ENCODE data around the gene TOP1.

Gene TOP1

DNA sequence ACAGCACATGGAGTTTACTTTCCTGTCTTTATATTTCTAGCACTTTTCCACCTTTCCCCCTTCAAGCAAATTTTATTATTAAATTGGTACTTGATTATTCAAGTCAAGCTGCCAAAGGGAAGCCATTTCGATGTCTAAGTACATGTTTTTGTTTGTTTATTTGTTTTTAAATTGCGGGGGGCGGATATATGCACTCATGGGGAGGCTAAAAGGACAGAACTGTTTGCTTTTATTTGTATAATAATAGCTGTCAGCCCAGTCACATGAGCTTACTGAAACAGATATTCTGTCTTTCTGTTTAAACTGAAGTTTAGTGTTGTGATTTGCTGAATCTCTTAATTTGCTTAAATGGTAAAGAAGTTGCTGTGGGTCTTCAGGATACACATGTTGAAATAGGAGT, 59.2 kb downstream of the TOP1 start:
- TF ChIP-seq, protein P1, sequence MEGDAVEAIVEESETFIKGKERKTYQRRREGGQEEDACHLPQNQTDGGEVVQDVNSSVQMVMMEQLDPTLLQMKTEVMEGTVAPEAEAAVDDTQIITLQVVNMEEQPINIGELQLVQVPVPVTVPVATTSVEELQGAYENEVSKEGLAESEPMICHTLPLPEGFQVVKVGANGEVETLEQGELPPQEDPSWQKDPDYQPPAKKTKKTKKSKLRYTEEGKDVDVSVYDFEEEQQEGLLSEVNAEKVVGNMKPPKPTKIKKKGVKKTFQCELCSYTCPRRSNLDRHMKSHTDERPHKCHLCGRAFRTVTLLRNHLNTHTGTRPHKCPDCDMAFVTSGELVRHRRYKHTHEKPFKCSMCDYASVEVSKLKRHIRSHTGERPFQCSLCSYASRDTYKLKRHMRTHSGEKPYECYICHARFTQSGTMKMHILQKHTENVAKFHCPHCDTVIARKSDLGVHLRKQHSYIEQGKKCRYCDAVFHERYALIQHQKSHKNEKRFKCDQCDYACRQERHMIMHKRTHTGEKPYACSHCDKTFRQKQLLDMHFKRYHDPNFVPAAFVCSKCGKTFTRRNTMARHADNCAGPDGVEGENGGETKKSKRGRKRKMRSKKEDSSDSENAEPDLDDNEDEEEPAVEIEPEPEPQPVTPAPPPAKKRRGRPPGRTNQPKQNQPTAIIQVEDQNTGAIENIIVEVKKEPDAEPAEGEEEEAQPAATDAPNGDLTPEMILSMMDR (IDR thresholded peaks at IDR 0.05): no peak
- H3K4me1 ChIP-seq: no peaks in the 10 kb centered on the region
- no peak overlapping the region for H3K4me3 ChIP-seq
- no peaks in the 10 kb centered on the region for H3K27me3 ChIP-seq
- peaks cover 33 to 68% (median 44%) of the 10 kb centered on the region in 3 donors for H3K36me3 ChIP-seq
- intact Hi-C loops (cut with DNase I; ENCODE audit: low total_unique reads): no loop called here
- no peak overlapping the region for H3K27ac ChIP-seq
- no peak for DNase-seq
- no peaks in the 10 kb centered on the region for H3K9me3 ChIP-seq

DNA sequence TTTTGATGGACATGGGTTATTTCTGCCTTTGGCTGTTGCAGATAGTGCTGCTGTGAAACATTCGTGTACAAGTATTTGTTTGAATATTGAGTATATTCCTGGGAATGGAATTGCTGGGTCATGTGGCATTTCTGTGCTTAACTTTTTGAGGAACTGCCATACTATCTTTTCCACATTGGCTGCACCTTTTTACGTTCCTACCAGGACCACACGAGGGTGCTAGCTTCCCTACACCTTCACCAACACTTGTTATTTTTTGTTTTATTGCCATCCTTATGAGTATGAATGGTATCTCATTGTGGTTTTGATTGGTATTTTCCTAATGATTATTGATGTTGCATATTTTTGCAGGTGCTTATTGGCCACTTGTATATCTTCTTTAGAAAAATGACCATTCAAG, 60.9 kb downstream of the TOP1 start:
- Histone ChIP-seq H3K9me3 (no peaks in the 10 kb centered on the region), H3K36me3 (peaks cover 41 to 70% (median 46%) of the 10 kb centered on the region in 3 donors), H3K27ac (no peak overlapping the region), H3K4me3 (no peak overlapping the region), H3K4me1 (no peaks in the 10 kb centered on the region), H3K27me3 (no peaks in the 10 kb centered on the region)
- TF ChIP-seq, protein P1 (IDR thresholded peaks at IDR 0.05): no peak
- intact Hi-C loops (cut with DNase I; ENCODE audit: low total_unique reads): no loop called here
- DNase-seq: no peak

DNA sequence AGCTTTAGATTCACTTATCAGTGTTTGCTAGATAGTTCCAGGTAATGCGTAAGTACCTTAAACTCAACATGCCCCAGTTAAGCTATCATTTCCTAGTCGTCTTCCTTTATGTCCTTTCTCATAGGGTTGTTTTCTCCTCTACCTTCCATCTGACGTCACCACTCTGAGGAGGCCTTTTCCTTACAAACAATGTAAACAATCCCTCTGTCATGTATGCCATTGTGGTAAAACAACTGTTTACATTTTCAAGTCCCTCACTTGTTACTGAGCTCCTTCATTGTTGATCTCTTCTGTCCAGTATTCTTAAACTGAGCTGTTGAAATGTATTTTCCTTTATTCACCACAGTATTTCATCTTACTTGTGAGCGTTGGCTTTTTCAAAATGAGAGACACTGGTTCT, 63.3 kb downstream of the TOP1 start:
- no peaks in the 10 kb centered on the region for H3K27me3 ChIP-seq
- H3K4me3 ChIP-seq: no peak overlapping the region
- no peaks in the 10 kb centered on the region for H3K4me1 ChIP-seq
- no peaks in the 10 kb centered on the region for H3K9me3 ChIP-seq
- H3K27ac ChIP-seq: no peak overlapping the region
- TF ChIP-seq, protein P1 (IDR thresholded peaks at IDR 0.05): no peak
- H3K36me3 ChIP-seq: peaks cover 38 to 79% (median 40%) of the 10 kb centered on the region in 3 donors
- intact Hi-C loops (cut with DNase I; ENCODE audit: low total_unique reads): loop anchor here (10.0 kb wide), 1 partner anchor 127 kb away; no protein-coding TSS in a partner anchor
- no peak for DNase-seq

DNA sequence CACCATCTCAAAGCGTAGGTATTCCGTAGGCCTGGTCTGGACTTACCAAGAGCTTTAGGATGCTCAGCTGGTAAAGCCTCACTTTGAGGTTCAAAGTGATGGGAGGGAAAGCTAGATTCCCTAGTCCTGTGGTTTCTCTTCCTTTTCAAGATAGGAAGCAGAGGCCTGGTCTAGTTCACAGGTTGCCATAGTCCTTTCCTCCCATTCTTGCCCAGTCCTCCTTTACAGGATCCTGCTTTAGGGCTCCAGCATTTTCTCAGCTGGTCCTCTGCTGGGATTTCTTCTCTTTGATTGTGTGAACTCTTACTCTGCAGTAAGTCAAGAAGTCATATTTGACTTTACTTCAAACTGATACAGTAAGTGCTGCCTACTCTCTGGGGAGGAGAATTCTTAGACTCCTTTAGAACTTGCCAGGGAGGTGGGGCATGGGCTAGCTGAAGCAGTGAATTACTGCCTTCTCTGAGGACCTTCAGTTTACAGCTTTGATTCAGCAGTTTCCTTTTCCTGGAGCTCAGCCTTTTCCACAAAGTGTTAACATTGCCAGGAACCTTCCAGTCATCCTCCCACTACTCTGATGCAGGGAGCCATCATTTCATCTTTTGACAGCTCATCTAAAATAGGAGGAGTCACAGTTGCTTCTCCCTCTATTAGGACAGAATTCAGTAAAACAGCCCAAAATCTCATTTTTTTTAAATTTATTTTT, 65.9 kb downstream of the TOP1 start:
- TF ChIP-seq, protein P1 (IDR thresholded peaks at IDR 0.05): no peak
- Histone ChIP-seq H3K27ac (no peak overlapping the region), H3K36me3 (peaks cover 51 to 87% (median 56%) of the 10 kb centered on the region in 3 donors), H3K9me3 (no peaks in the 10 kb centered on the region), H3K4me1 (no peaks in the 10 kb centered on the region), H3K4me3 (no peak overlapping the region), H3K27me3 (no peaks in the 10 kb centered on the region)
- no peak for DNase-seq
- intact Hi-C loops (cut with DNase I; ENCODE audit: low total_unique reads): loop anchor here (2.0 to 10.0 kb wide), 2 partner anchors 104 to 130 kb away; no protein-coding TSS in a partner anchor

DNA sequence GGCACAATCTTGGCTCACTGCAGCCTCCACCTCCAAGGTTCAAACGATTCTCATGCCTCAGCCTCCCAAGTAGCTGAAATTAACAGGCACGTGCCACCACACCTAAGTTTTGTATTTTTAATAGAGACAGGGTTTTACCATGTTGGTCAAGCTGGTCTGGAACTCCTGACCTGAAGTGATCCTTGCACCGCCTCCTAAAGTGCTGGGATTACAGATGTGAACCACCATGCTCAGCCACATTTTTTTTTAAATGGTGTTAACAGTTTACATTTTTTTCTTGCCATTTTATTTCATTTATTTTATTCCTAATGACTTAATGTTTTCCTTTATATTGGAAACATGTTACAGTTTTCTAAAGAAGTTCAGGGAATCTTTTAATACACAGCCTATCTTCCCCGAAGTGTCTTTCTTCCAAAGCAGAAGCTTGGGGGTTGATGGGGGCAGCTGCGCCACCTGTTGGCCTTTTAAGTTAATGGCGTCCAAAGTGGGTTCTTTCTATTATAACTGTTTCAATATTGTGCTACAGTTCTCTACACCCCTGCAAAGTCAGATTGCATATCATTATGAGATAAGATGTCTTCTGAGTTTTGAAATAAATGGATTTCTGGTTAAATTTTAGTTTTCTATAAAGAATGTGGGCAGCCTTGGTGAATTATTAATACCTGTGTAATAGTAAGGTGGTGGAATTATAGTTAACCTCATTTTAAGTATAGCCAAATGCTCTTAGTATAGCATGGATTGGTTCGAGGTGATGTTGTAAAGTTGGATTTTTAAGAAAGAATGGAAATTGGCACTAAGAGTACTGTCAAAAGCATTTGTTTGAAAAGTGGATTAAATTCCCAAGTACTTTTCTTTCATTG, 66.7 kb downstream of the TOP1 start:
- no peaks in the 10 kb centered on the region for H3K27me3 ChIP-seq
- TF ChIP-seq, protein P1 (IDR thresholded peaks at IDR 0.05): peak; percentile 83 to 87
- H3K36me3 ChIP-seq: peaks cover 58 to 89% (median 65%) of the 10 kb centered on the region in 3 donors
- no peaks in the 10 kb centered on the region for H3K9me3 ChIP-seq
- intact Hi-C loops (cut with DNase I; ENCODE audit: low total_unique reads): loop anchor here (2.0 to 10.0 kb wide), 2 partner anchors 105 to 131 kb away; no protein-coding TSS in a partner anchor
- H3K4me3 ChIP-seq: no peak overlapping the region
- no peaks in the 10 kb centered on the region for H3K4me1 ChIP-seq
- peak in 1 of 2 donors; percentile 40 for DNase-seq
- H3K27ac ChIP-seq: no peak overlapping the region

Data from tibial artery (tissue), 4 donors.